ENCODE data around the gene MAGI2.
A peak's percentile ranks its signal among the peaks of the same experiment; 100 is the strongest.

The MAGI2 gene

GRCh38 chr7:79282070-79282694 is 171.3 kb downstream of the MAGI2 start:
- Histone ChIP-seq H3K23ac (ENCODE audit: low read depth, low read length, poor library complexity) (no peak overlapping the region), H3K9ac (ENCODE audit: low read depth, low read length, poor library complexity) (no peak overlapping the region), H4K8ac (ENCODE audit: low read depth, low read length) (no peak overlapping the region), H2BK15ac (ENCODE audit: low read length) (no peak overlapping the region), H3K27me3 (ENCODE audit: control insufficient read depth in 3 of 3, insufficient read depth in 3 of 3, low read depth in 1 of 3, low read length in 3 of 3) (no peaks in the 10 kb centered on the region), H3K4ac (ENCODE audit: low read length) (no peak overlapping the region), H3K27ac (replicated peaks; ENCODE audit: low read length) (no peak overlapping the region), H4K91ac (ENCODE audit: low read depth, low read length, poor library complexity) (no peak overlapping the region), H3K4me2 (ENCODE audit: insufficient read depth, low read length, poor library complexity, severe bottlenecking) (no peak overlapping the region), H2BK12ac (ENCODE audit: low read length) (no peak overlapping the region), H3K9me3 (replicated peaks in 1 of 2; ENCODE audit: control insufficient read depth in 2 of 2, insufficient read depth in 1 of 2, low read depth in 1 of 2, low read length in 2 of 2) (no peaks in the 10 kb centered on the region), H2BK120ac (ENCODE audit: low read depth, low read length) (no peak overlapping the region), H3K18ac (ENCODE audit: low read length) (no peak overlapping the region), H3K36me3 (replicated peaks in 1 of 2; ENCODE audit: control insufficient read depth in 2 of 2, insufficient read depth in 2 of 2, low read length in 2 of 2) (no peaks in the 10 kb centered on the region), H2BK5ac (ENCODE audit: low read length) (no peak overlapping the region), H2AFZ (ENCODE audit: low read length) (no peak overlapping the region), H3K4me3 (ENCODE audit: low read length in 2 of 2) (no peak overlapping the region), H3K79me1 (ENCODE audit: low read depth, low read length) (no peaks in the 10 kb centered on the region), H2AK5ac (ENCODE audit: low read depth, low read length) (no peak overlapping the region), H3K4me1 (ENCODE audit: control insufficient read depth in 2 of 2, insufficient read depth in 1 of 2, low read depth in 1 of 2, low read length in 2 of 2) (no peaks in the 10 kb centered on the region), H3K14ac (ENCODE audit: low read length) (no peak overlapping the region)
- DNase-seq (ENCODE audit: low spot score) = no peak
- no CpG with 5 or more reads among the region's 7 CpGs for WGBS, 2 donors (ENCODE audit: extremely low coverage in 2 of 2, insufficient read length in 2 of 2, insufficient replicate concordance in 1 of 2)

GRCh38 chr7:79281426-79281825 is 172.0 kb downstream of the MAGI2 start:
- no peak overlapping the region for H2BK12ac ChIP-seq (ENCODE audit: low read length)
- H2AFZ ChIP-seq (ENCODE audit: low read length) = no peak overlapping the region
- no peak overlapping the region for H4K91ac ChIP-seq (ENCODE audit: low read depth, low read length, poor library complexity)
- no peak overlapping the region for H3K4ac ChIP-seq (ENCODE audit: low read length)
- no peak for DNase-seq (ENCODE audit: low spot score)
- no CpG with 5 or more reads among the region's 2 CpGs for WGBS, 2 donors (ENCODE audit: extremely low coverage in 2 of 2, insufficient read length in 2 of 2, insufficient replicate concordance in 1 of 2)
- H2AK5ac ChIP-seq (ENCODE audit: low read depth, low read length) = no peak overlapping the region
- no peaks in the 10 kb centered on the region for H3K27me3 ChIP-seq (ENCODE audit: control insufficient read depth in 3 of 3, insufficient read depth in 3 of 3, low read depth in 1 of 3, low read length in 3 of 3)
- no peak overlapping the region for H2BK120ac ChIP-seq (ENCODE audit: low read depth, low read length)
- no peaks in the 10 kb centered on the region for H3K9me3 ChIP-seq (replicated peaks in 1 of 2; ENCODE audit: control insufficient read depth in 2 of 2, insufficient read depth in 1 of 2, low read depth in 1 of 2, low read length in 2 of 2)
- no peak overlapping the region for H2BK5ac ChIP-seq (ENCODE audit: low read length)
- no peak overlapping the region for H3K18ac ChIP-seq (ENCODE audit: low read length)
- no peaks in the 10 kb centered on the region for H3K36me3 ChIP-seq (replicated peaks in 1 of 2; ENCODE audit: control insufficient read depth in 2 of 2, insufficient read depth in 2 of 2, low read length in 2 of 2)
- no peak overlapping the region for H3K4me3 ChIP-seq (ENCODE audit: low read length in 2 of 2)
- no peak overlapping the region for H3K14ac ChIP-seq (ENCODE audit: low read length)
- H3K23ac ChIP-seq (ENCODE audit: low read depth, low read length, poor library complexity) = no peak overlapping the region
- H2BK15ac ChIP-seq (ENCODE audit: low read length) = no peak overlapping the region
- H3K4me1 ChIP-seq (ENCODE audit: control insufficient read depth in 2 of 2, insufficient read depth in 1 of 2, low read depth in 1 of 2, low read length in 2 of 2) = no peaks in the 10 kb centered on the region
- no peak overlapping the region for H4K8ac ChIP-seq (ENCODE audit: low read depth, low read length)
- H3K79me1 ChIP-seq (ENCODE audit: low read depth, low read length) = no peaks in the 10 kb centered on the region
- no peak overlapping the region for H3K4me2 ChIP-seq (ENCODE audit: insufficient read depth, low read length, poor library complexity, severe bottlenecking)
- H3K27ac ChIP-seq (replicated peaks; ENCODE audit: low read length) = no peak overlapping the region
- H3K9ac ChIP-seq (ENCODE audit: low read depth, low read length, poor library complexity) = no peak overlapping the region

DNA sequence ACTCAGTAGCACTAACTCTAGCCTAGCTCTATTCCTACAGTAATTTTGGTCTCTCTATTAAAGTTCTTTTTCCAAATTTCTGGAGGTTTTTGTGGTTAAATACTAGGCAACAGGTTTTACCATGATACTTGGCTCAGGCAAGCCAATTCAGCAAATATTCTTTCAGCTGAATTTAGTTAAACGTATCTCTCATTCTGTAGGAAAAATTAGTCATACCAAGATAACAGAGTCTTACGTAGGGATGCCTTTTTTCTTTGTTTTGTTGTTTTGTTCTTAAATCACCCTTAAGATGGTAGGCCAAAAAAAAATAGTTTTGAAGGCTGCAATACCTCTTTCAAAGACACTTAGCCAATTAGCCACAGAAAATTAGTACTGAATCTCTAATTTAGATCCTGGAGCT is 180.5 kb downstream of the MAGI2 start:
- H3K4ac ChIP-seq (ENCODE audit: low read length) = no peak overlapping the region
- DNase-seq (ENCODE audit: low spot score) = no peak
- H3K4me1 ChIP-seq (ENCODE audit: control insufficient read depth in 2 of 2, insufficient read depth in 1 of 2, low read depth in 1 of 2, low read length in 2 of 2) = no peaks in the 10 kb centered on the region
- H2BK5ac ChIP-seq (ENCODE audit: low read length) = no peak overlapping the region
- no peak overlapping the region for H3K23ac ChIP-seq (ENCODE audit: low read depth, low read length, poor library complexity)
- H4K8ac ChIP-seq (ENCODE audit: low read depth, low read length) = no peak overlapping the region
- no peak overlapping the region for H3K4me2 ChIP-seq (ENCODE audit: insufficient read depth, low read length, poor library complexity, severe bottlenecking)
- no peak overlapping the region for H2AFZ ChIP-seq (ENCODE audit: low read length)
- no peak overlapping the region for H2BK120ac ChIP-seq (ENCODE audit: low read depth, low read length)
- no peak overlapping the region for H3K27ac ChIP-seq (replicated peaks; ENCODE audit: low read length)
- no peak overlapping the region for H3K14ac ChIP-seq (ENCODE audit: low read length)
- H3K9me3 ChIP-seq (replicated peaks in 1 of 2; ENCODE audit: control insufficient read depth in 2 of 2, insufficient read depth in 1 of 2, low read depth in 1 of 2, low read length in 2 of 2) = peaks cover 0 to 6% of the 10 kb centered on the region in 2 donors
- no peak overlapping the region for H4K91ac ChIP-seq (ENCODE audit: low read depth, low read length, poor library complexity)
- no peak overlapping the region for H3K18ac ChIP-seq (ENCODE audit: low read length)
- WGBS, 2 donors (ENCODE audit: extremely low coverage in 2 of 2, insufficient read length in 2 of 2, insufficient replicate concordance in 1 of 2) = no CpG with 5 or more reads among the region's 2 CpGs
- H2BK12ac ChIP-seq (ENCODE audit: low read length) = no peak overlapping the region
- H2BK15ac ChIP-seq (ENCODE audit: low read length) = no peak overlapping the region
- H3K9ac ChIP-seq (ENCODE audit: low read depth, low read length, poor library complexity) = no peak overlapping the region
- no peak overlapping the region for H3K4me3 ChIP-seq (ENCODE audit: low read length in 2 of 2)
- H3K27me3 ChIP-seq (ENCODE audit: control insufficient read depth in 3 of 3, insufficient read depth in 3 of 3, low read depth in 1 of 3, low read length in 3 of 3) = no peaks in the 10 kb centered on the region
- no peaks in the 10 kb centered on the region for H3K79me1 ChIP-seq (ENCODE audit: low read depth, low read length)
- H2AK5ac ChIP-seq (ENCODE audit: low read depth, low read length) = no peak overlapping the region
- no peaks in the 10 kb centered on the region for H3K36me3 ChIP-seq (replicated peaks in 1 of 2; ENCODE audit: control insufficient read depth in 2 of 2, insufficient read depth in 2 of 2, low read length in 2 of 2)

GRCh38 chr7:79272066-79272669 is 181.3 kb downstream of the MAGI2 start:
- no peak overlapping the region for H4K8ac ChIP-seq (ENCODE audit: low read depth, low read length)

More at GRCh38 chr7:79272066-79272669, 181.3 kb downstream of the MAGI2 start:
- Histone ChIP-seq H3K36me3 (replicated peaks in 1 of 2; ENCODE audit: control insufficient read depth in 2 of 2, insufficient read depth in 2 of 2, low read length in 2 of 2) (no peaks in the 10 kb centered on the region), H3K4ac (ENCODE audit: low read length) (no peak overlapping the region), H3K9ac (ENCODE audit: low read depth, low read length, poor library complexity) (no peak overlapping the region), H4K91ac (ENCODE audit: low read depth, low read length, poor library complexity) (no peak overlapping the region), H3K4me2 (ENCODE audit: insufficient read depth, low read length, poor library complexity, severe bottlenecking) (no peak overlapping the region), H2BK12ac (ENCODE audit: low read length) (no peak overlapping the region), H2AK5ac (ENCODE audit: low read depth, low read length) (no peak overlapping the region), H3K79me1 (ENCODE audit: low read depth, low read length) (no peaks in the 10 kb centered on the region), H3K27me3 (ENCODE audit: control insufficient read depth in 3 of 3, insufficient read depth in 3 of 3, low read depth in 1 of 3, low read length in 3 of 3) (no peaks in the 10 kb centered on the region), H3K18ac (ENCODE audit: low read length) (no peak overlapping the region), H2BK15ac (ENCODE audit: low read length) (no peak overlapping the region), H2BK5ac (ENCODE audit: low read length) (no peak overlapping the region), H3K23ac (ENCODE audit: low read depth, low read length, poor library complexity) (no peak overlapping the region), H3K4me1 (ENCODE audit: control insufficient read depth in 2 of 2, insufficient read depth in 1 of 2, low read depth in 1 of 2, low read length in 2 of 2) (no peaks in the 10 kb centered on the region), H3K9me3 (replicated peaks in 1 of 2; ENCODE audit: control insufficient read depth in 2 of 2, insufficient read depth in 1 of 2, low read depth in 1 of 2, low read length in 2 of 2) (peaks cover 0 to 6% of the 10 kb centered on the region in 2 donors), H3K4me3 (ENCODE audit: low read length in 2 of 2) (no peak overlapping the region), H2AFZ (ENCODE audit: low read length) (no peak overlapping the region), H3K14ac (ENCODE audit: low read length) (no peak overlapping the region), H2BK120ac (ENCODE audit: low read depth, low read length) (no peak overlapping the region), H3K27ac (replicated peaks; ENCODE audit: low read length) (no peak overlapping the region)
- peak; percentile 8 for DNase-seq (ENCODE audit: low spot score)
- WGBS, 2 donors (ENCODE audit: extremely low coverage in 2 of 2, insufficient read length in 2 of 2, insufficient replicate concordance in 1 of 2) = no CpG with 5 or more reads among the region's 4 CpGs

All from neuronal stem cell (in vitro differentiated cells).